Measurements from ENCODE around the gene CYTH2.
A peak's percentile ranks its signal among the peaks of the same experiment; 100 is the strongest.

The CYTH2 gene

DNA sequence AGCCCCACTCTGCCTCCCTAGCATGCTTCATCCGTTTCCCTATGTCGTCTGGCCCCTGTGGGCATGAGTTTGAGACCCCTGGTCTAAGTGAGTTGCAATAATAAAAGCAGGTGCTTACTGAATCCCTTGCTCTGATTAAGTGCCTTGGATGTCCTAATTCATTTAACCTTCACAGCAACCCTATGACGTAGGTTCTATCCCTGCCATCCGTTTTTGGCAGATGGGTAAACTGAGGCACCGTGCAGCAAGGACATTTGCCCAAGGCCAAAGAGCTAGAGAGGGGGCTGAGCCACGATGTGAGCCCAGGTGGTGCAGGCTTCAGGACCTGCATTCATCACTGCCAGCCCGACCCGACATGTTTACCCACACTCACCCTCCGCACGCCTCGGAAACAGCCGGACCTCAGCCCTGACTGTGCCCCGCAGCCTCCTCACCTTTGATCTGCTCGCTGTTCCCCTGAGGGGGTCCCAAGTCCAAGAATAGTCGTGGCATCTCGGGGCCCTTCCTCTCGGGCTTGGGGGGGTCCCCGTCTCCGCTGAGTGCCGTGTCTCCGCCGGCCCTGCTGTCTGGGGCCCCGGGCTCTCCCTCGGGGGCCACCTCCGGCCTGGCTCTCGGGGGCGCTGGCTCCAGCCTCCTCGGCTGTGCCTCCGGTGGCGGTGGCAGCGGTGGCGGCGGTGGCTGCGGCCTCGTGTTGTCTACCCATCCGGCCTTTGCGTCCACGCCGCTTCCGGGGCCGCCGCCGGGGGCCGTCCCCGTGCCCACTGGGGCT lies 28.0 kb downstream of the CYTH2 start:
- no peak for DNase-seq

DNA sequence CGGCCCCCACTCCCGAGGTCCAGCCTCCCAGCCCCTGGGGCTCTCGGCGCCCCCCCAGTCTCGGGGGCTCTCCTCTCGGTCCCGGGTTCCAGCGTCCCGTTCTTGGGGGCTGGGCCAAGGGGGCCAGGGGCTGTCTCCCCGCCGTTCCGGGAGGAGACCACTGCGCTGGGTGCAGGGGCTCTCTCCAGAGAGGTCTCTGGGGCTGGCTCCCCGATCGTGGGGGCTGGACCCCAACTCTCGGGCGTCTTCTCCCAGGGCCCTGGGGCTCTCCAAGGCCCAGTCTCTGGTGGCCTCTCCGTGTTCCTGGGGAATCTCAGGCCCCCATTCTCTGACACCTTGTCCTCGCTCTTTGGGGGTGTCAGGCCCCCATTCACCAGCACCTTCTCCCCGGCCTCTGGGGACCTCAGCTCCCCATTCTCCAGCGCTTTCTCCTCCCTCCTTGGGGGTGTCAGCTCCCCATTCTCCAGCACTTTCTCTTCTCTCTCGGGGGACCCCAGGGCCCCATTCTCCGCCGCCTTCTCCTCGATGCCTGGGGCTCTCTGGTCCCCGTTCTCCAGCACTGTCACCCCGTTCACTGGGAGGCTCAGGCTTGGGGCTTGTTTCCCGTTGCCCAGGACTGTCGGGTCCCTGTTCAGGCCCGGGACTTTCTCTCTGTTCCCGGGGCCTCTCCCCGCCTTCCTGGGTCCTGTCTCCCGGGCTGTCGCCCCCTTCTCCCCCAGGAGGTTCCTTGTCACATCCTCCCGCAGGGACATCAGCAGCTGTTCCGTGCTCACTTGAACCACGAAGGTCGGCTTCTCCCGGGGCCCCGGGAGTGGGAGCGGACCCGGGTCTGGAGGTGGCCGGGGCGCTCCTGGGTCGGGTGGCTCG lies 28.8 kb downstream of the CYTH2 start:
- DNase-seq: no peak

DNA sequence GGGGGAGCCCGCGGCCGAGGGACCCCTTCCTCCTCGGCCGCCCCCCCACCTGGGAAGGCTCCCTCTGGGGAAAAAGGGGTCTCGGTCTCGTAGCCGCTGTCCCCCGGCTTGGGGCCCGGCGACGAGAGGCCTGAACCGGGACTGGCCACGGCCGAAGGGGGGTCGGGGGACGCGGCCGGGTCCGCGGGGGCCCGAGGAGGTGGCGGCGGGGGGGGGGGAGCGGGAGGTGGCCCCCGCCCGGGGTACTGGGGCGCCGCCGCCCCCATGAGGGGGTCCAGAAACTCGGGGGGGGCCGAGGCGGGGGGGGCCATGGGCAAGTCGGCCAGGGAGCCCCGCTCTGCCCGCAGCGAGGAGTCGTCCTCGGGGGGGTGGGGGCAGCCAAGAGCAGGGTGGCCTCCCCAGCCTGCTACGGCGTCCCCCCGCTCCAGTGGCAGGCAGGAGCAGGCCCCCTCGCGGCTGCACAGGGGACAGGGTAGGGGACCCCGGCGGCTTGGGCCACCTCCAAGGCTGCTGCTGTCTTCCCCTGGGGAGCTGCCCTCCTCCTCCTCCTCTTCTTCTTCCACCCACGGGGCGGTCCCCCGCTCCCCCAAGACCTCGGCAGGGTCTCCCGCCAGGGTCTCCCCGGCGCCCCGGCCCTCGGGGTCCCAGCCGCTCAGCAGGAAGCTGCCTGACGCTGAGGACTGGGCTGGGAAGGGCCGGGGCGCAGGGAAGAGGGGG lies 29.6 kb downstream of the CYTH2 start:
- DNase-seq: no peak

DNA sequence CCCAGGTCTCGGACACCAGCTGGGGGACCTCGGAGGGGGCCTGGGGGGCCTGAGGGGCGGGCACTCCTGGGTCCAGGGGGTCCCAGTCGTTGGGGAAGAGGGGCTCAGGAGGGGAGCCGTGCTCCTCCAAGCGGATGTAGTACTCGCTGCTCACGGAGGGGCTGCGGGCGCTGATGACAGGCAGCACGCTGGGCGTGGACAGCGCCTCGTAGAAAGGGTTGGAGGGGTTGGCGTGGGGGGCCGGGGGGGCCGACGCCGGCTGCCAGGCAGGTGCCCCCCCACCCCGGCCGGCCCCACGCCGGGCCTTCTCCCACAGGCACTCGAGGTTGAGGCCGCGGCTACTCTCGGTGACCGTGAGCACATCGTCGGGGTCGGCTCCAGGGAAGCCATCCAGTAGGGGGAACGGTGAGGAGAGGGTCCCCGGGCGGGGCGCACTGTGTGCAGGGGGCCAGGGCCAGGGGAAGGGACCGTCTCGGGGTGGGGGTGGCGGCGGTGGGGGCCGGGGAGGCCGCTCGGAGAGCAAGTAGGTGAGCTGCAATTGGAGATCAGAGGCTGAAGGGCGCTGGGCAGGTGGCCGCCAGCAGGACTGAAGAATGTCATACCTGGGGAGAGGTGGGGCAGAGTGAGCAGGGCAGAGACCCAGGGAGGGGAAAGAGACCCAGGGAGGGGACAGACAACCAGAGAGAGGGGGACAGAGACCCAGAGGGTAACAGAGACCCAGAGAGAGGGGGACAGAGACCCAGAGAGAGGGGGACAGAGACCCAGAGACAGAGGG lies 30.3 kb downstream of the CYTH2 start:
- DNase-seq: no peak

DNA sequence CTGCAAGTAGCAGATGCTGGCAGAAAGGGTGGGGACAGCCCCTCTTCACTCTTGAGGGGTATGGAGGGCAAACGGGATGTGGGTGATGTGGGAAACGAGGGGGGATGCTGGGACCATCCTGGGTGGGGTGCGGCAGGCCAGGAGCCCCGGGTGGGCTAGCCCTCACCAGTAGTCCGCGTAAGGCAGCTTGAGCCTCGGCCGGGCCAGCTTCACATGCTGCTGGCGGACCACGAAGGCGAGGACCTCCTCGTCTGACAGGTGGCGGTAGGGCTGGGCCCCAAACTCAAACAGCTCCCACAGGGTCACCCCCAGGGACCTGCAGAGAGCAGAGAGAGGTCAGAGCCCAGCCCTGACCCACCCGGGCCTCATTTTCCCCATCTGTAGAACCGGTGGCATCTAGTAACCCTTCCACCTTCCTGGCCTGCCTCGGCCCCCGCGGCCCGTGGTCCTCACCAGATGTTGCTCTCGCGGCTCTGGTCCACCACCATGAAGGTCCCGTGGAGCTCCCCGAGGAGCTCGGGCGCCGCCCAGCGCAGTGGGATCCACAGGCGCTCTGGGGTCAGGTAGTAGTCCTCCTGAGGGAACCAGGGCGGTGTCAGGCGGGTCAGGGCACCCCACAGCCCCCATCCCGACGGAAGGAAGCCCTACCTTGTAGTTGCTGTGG lies 31.8 kb downstream of the CYTH2 start:
- DNase-seq: no peak

DNA sequence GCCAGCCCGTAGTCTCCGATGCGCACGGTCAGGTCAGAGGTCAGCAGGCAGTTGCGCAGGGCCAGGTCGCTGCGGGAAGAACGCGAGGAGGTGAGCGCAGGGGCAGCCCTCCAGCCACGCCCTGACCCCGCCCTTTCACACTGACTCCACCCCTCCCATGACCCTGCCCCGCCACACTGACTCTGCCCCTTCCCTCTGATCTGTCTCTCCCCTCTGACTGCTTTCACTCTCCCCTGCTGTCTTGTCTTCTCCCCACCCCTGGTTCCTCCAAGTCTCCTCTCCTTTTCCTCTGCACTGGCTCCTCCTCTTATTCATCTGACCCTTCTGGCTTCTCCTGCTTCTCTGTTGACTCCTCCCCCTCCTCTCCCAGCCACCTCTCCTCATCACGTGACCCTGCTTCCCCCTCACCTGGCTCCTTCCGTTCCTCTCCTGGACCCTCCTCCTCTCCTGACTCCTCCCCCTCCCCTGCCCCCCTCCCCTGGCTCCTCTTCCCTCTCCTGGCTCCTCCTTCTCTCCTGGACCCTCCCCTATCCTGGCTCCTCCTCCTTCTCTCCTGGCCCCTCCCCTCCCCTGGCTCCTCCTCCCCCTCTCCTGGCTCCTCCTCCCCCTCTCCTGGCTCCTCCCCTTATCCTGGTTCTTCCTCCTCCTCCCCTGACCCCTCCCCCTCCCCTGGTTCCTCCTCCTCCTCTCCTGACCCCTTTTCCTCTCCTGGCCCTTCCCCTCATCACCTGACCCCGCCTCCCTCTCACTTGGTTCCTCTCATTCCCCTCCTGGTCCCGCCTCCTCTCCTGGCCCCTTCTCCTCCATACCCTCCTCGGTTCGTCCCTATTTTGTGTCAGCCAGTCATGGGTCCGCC lies 32.6 kb downstream of the CYTH2 start:
- no peak for DNase-seq

DNA sequence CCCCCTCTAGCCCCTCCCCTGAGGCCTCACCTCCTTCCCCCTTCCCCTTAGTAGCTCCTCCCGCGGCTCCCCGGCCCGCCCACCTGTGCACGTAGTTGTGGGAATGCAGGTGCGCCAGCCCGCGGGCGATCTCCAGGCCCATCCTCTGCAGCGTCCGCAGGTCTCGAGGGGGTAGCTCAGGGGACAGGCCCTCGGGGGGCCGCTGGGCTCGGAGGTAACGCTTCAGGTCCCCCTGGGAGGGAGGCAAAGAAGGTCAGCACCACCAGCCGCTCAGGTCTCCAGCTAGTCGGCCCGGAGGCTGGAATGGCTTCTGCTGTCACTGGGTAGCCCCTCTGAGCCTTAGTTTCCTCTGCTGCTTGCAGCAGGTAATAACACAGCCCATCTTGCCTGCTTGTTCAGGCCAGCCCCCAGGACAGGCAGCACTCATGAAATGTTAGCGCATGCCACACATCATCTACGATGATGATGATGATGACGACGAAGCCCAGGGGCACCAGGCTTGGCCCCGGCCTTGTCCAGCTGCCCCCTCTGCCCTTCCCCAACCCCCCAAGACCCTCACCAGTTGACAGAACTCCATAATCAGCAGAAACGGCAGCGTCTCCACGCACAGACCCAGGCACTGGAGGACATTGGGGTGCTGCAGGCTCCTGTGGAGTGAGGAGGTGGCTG lies 33.3 kb downstream of the CYTH2 start:
- no peak for DNase-seq

DNA sequence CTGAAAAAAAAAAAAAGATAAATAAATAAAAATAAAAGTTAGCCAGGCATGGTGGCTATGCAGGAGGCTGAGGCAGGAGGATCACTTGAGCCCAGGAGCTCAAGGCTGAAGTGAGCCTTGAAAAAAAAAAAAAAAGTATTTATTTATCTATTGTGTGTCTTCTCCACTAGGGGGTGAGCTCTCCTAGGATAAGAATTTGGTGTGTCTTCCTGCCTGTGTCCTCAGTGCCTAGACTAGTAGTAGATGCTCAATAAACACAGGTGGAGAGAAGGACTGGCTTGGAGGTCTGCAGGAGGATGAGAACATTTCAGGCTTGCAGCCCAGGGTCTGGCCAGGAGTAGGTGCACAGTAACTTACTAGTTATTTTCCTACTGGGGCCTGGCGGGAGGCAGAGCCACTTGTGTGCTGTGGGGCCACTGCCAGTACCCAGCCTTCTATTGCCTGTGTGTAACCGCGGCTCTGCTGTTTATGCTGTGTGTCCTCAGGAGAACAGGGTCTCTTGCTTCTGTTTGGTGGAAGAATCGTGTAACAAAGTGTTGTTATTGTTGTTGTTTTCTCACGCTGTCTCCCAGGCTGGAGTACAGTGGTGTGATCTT lies 37.1 kb downstream of the CYTH2 start:
- DNase-seq: no peak

DNA sequence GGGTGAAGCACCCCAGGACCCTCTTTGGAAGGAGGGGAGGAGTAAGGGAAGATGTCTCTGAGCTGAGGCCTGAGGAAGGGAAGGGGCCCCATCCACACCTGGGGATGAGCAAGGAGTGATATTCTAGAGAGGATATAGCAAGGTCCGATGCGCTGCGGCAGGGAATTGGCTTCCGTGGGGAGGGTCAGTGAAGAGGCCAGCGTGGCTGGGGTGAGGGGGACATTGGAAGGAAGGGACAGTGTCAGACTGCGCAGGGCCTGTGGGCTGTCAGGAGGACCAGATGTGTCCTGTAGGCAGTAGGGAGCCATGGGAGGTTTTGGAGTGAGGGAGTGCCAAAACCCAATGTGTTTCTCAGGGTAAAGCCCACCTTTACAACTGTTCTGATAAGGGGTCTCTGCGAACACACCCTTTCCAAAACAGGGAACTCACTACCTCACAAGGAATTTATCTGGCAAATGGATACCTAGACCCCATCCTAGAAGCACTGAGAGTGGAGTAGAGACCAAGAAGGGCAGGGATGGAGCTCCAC lies 38.8 kb downstream of the CYTH2 start:
- DNase-seq: no peak

DNA sequence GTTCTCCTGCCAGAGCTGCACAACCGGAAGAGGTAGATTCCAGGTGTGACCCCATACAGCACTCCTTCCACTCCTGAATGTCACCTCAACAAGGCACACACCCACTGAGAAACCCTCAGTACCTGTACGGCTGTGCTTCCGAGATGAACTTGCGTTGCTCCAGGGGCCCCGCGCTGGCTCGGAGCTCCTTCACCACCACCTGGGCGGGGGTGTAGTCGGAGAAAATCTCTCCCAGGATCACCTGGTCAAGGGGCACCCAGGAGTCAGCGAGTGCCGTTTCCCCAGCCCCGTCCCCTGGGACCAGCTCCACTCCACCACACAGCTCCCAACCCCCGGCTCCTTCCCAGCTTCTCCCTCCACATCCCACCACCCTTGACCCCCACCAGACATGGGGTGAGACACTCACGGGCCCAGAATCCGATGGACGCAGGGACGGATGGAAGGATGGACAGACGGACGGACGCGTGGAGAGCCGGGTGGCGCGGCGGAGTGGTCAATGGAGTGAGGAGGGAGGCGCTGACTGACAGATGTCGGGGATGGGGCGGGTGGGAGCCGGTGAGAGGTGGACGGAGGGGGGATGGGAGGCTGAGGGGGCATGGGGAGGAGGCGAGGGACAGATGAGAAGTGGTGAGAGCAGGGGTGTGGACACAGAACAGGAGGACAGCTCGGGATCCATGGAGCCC lies 39.7 kb downstream of the CYTH2 start:
- DNase-seq: no peak

DNA sequence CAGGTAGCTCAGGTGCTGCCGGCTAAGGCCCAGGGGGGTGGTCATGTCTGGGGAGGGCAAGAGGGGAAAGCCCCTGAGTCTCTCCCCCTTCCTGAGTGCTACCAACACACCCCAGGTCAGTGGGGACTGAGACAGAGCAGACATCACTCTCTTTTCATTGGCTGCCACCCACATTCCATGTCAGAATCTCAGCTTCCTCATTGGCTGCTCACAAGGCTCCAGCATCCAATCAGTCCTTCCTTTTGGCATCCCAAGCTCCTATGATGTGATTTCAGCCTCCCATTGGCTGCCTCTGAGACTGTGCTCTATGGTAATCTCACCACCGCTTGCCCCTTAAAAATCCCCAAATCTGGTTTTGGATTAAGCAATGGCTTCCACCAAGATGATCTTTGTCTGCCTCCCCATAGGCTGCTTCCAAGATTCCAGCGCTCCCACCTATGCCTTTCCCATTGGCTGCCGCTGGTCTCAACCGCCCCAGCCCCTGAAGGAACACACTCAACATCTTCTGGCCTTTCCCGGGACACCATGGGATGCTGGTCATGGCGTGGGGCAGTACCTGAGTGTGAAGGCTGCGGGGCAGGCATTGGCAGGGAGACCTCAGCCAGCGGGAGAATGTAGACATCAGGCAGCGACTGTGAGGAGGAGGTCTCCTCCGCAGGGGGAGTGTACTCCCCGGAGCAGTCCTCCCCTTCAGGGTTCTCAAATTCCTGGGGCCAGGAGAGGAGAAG lies 40.5 kb downstream of the CYTH2 start:
- DNase-seq: no peak

DNA sequence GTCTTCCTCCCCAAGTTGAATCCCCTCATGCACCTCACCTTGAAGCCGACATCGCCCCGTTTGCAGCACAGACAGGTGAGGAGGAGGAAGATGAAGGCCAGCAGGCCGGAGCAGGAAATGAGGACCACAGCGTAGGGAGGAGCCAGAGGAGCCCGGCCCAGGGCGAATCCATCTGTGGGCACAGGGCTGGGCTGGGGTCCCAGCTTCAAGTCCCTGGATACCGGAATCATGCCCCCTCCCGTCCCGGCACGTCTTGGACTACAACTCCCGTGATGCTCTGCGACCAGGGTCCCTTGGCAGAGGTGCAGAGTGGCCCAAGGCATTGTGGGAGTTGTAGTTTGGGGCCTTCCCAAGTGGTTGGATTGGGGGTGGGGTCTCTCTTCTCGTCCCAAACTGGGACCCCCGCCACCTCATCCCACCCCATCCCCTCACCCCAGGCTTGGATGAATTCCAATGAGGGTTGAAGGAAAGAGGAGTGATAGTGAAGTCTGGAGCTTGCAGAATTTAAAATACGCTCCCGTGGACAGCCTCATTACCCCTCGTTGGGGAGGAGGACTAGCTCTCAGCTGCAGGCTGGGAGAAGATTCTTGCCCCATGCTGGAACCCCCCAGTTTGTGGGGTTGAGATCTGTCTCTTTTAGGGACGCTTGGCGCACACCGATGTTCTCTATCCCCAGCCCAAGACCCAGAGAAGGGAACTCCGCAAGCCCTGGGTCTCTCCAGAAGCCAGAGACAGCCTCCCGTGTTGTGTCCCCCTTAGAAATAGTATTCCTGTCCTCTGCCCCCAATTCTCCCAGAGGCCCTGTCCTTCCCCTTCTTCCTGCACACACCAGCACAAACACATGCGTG lies 41.5 kb downstream of the CYTH2 start:
- DNase-seq: peak; percentile 76

DNA sequence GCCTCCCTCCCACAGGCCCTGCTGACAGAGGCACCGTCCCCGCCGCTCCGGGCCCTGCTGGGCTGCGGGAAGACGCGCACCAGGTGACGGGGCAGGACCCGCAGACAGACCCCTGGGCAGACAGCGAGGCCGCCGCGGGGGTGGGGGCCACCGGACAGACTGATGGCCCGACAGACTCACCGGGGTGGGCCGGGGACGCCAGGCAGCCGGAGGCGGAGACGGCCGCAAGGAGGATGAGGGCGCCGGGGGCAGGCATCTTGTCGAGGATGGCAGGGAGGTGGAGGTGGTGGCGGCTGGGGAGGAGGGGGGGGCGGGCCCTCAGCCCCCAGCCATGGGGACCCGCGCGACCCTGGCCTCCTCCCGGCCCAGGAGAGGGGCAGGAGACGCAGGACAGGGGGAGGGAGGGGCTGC lies 42.2 kb downstream of the CYTH2 start:
- DNase-seq: no peak

DNA sequence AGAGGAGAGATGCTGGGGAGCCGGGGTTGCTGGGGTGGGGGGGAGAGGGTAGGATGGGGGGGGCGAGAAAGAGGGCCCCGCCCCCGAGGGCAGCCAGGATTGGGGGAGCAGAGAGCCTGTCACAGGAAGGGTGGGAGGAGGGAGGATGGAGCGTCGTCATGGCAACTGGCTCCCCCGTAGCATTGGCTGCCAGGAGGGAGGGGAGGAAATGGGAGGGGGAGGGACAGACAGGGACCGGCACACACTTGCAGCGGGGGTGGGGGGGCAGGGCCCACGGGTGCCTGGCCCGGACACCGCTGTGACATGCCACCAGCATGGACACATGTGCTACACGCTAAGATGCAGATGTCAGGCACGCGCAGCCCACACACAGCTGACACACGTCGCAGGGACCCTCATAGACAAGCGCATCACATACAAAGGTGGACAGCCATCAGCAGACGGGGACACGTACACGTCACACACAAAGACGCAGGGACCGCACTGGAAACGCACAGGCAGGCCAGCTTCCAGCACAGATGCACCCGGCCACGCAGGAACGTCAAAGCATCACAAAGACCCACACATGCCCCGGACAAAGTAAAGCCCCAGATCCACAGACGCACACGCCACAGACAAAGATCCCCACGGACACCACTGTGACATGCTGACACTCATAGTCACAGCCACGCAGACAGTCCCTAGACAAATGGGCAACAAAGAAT lies 42.8 kb downstream of the CYTH2 start, which contains the start of gene LMTK3:
Gene LMTK3, minus strand, starts transcription at position 36 of the 704 bp plus-strand sequence. CDS start 259 bp downstream, outside the sequence.
- peak; percentile 80 for DNase-seq

DNA sequence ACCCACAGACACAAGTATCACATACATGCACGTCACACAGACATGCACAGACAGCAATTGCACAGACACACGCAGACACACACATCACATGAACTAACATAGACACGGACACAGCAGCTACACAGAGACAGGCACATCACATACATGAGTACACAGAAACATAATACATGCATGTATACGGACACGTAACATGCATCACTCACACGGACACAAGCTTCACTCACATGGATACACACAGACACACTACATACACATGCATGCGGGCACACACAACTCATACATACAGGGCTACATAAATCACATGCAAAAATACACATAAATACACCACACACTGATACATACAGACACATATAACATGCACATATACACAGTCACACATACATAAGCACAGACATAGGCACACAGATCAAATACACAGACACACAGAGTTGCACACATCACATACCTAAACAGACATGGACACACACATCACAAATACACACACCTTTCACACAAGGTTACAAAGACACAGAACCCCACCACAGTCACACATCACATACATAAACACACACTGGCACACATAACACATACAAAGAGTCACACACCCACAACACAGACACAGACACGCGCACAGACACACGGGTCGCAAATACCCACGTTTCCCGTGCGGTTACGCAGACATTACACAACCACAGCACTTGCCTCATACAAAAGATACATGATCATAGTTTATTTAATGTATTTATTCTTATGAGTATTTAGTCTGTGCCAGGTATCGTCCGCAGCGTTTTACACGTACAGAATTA lies 43.5 kb downstream of the CYTH2 start:
- DNase-seq: no peak

All from retina (tissue), 1 donor.